Activated B cell treated with CpG ODN at 0.5 μM for 24 hours (primary cell): ENCODE data around the gene NOX4. TPM values are rescaled to one million over a fixed set of nuclear protein-coding genes. Genes with fewer than 3 reads are reported as not detected.

Experiments
- ATAC-seq: fragments of 200-7000 bp; cut with Tn5 transposase; one replicate; pipeline ENCODE4 v1.10.0; 2021; ENCODE audit warnings: low read depth, mild to moderate bottlenecking, moderate library complexity
- CTCF ChIA-PET: fragments of 350-600 bp; sonication (Branson Sonifier 250); formaldehyde crosslinking; loops from one replicate; lab custom pipeline; 2021; ENCODE audit warnings: antibody characterized with exemption; lab: Charles Lee
- POLR2A ChIA-PET: fragments of 350-600 bp; sonication (Branson Sonifier 250); formaldehyde crosslinking; loops from one replicate; lab custom pipeline; 2021; ENCODE audit warnings: antibody characterized with exemption; lab: Charles Lee
- DNase-seq: peaks from one replicate; pipeline ENCODE4 v3.0.0; 2022
- H3K27ac Mint-ChIP-seq: one replicate; pipeline ENCODE4 v1.8.0; 2020; ENCODE audit warnings: mixed read lengths
- H3K27me3 Mint-ChIP-seq: one replicate; pipeline ENCODE4 v1.8.0; 2021; ENCODE audit warnings: mixed read lengths
- H3K36me3 Mint-ChIP-seq: one replicate; pipeline ENCODE4 v1.8.0; 2021; ENCODE audit warnings: low read depth, mixed read lengths
- H3K4me1 Mint-ChIP-seq: one replicate; pipeline ENCODE4 v1.8.0; 2021; ENCODE audit warnings: mixed read lengths
- H3K4me3 Mint-ChIP-seq: one replicate; pipeline ENCODE4 v1.8.0; 2020; ENCODE audit warnings: mild to moderate bottlenecking, mixed read lengths
- H3K9me3 Mint-ChIP-seq: one replicate; pipeline ENCODE4 v1.8.0; 2020; ENCODE audit warnings: mixed read lengths
- CTCF ChIP-seq: fragments of 200-600 bp; IDR thresholded peaks from one replicate; pipeline ENCODE4 v1.8.0; 2022; ENCODE audit warnings: antibody characterized with exemption, mild to moderate bottlenecking
- intact Hi-C: fragments of 100-400 bp; cut with micrococcal nuclease; formaldehyde crosslinking; loops from one replicate; pipeline ENCODE4 v1.15.1; 2024
- total RNA-seq: library from RNA; stranded (reverse); gene quantifications from 2 replicates; pipeline ENCODE4 v1.2.3, GENCODE V29; 2022

NOX4 gene
- total RNA-seq, 1 donor from 2014 or later: not detected

- Mint-ChIP-seq H3K36me3 (no peaks in the 10 kb centered on the region), H3K9me3 (peaks cover 7% of the 10 kb centered on the region), H3K4me3 (no peak overlapping the region), H3K4me1 (no peaks in the 10 kb centered on the region), H3K27me3 (no peaks in the 10 kb centered on the region), H3K27ac (no peak overlapping the region)
- ChIA-PET CTCF (no interaction called here), POLR2A (no interaction called here)
- no peak for DNase-seq
- TF ChIP-seq CTCF: no peak
- intact Hi-C loops: no loop called here
- ATAC-seq: no peak
Observed at GRCh38 chr11:89456681-89457080, 34.5 kb downstream of the NOX4 start.

- Mint-ChIP-seq H3K4me3 (no peak overlapping the region), H3K27me3 (no peaks in the 10 kb centered on the region), H3K9me3 (peaks cover 3% of the 10 kb centered on the region), H3K4me1 (no peaks in the 10 kb centered on the region), H3K36me3 (no peaks in the 10 kb centered on the region), H3K27ac (no peak overlapping the region)
- TF ChIP-seq CTCF: no peak
- ChIA-PET CTCF (no interaction called here), POLR2A (no interaction called here)
- intact Hi-C loops: no loop called here
- ATAC-seq: no peak
- no peak for DNase-seq
Observed at GRCh38 chr11:89452780-89453179, 38.4 kb downstream of the NOX4 start.

GRCh38 chr11:89447845-89448244, 43.3 kb downstream of the NOX4 start:
- no peaks in the 10 kb centered on the region for H3K27me3 Mint-ChIP-seq
- ChIA-PET CTCF (no interaction called here), POLR2A (no interaction called here)
- ATAC-seq (no peak), DNase-seq (no peak)
- H3K27ac Mint-ChIP-seq: no peak overlapping the region
- TF ChIP-seq CTCF: no peak
- no peaks in the 10 kb centered on the region for H3K4me1 Mint-ChIP-seq
- no peaks in the 10 kb centered on the region for H3K36me3 Mint-ChIP-seq
- no peak overlapping the region for H3K4me3 Mint-ChIP-seq
- intact Hi-C loops: no loop called here
- peaks cover 4% of the 10 kb centered on the region for H3K9me3 Mint-ChIP-seq

- CTCF ChIA-PET: no interaction called here
- TF ChIP-seq CTCF: no peak
- intact Hi-C loops: no loop called here
- POLR2A ChIA-PET: no interaction called here
- H3K9me3 Mint-ChIP-seq: peaks cover 4% of the 10 kb centered on the region
- no peaks in the 10 kb centered on the region for H3K4me1 Mint-ChIP-seq
- no peaks in the 10 kb centered on the region for H3K27me3 Mint-ChIP-seq
- H3K4me3 Mint-ChIP-seq: no peak overlapping the region
- H3K36me3 Mint-ChIP-seq: no peaks in the 10 kb centered on the region
- no peak overlapping the region for H3K27ac Mint-ChIP-seq
- ATAC-seq: no peak
- DNase-seq: no peak
Observed at GRCh38 chr11:89443361-89444322, 47.5 kb downstream of the NOX4 start.

- no peak for DNase-seq
- H3K27ac Mint-ChIP-seq: no peak overlapping the region
- intact Hi-C loops: no loop called here
Observed at GRCh38 chr11:89442801-89443200, 48.4 kb downstream of the NOX4 start.

More at GRCh38 chr11:89442801-89443200, 48.4 kb downstream of the NOX4 start:
- Mint-ChIP-seq H3K4me1 (no peaks in the 10 kb centered on the region), H3K36me3 (no peaks in the 10 kb centered on the region), H3K9me3 (peaks cover 4% of the 10 kb centered on the region), H3K4me3 (no peak overlapping the region), H3K27me3 (no peaks in the 10 kb centered on the region)
- TF ChIP-seq CTCF: no peak
- ATAC-seq: no peak
- ChIA-PET CTCF (no interaction called here), POLR2A (no interaction called here)
